Duodenal mucosa (tissue), 2 donors: ENCODE data around the gene FBXO2.

Experiments
- H3K27ac ChIP-seq: one replicate; pipeline ENCODE4 v1.7.0; 2013; ENCODE audit warnings: low read depth, low read length
- H3K27me3 ChIP-seq, 2 donors: one replicate each; pipeline ENCODE4 v1.7.0; 2013; ENCODE audit warnings: low read length in 2 of 2, control low read depth in 1 of 2; ENCODE audit not compliant: insufficient read depth in 2 of 2, control insufficient read depth in 1 of 2
- H3K36me3 ChIP-seq, 2 donors: one replicate each; pipeline ENCODE4 v1.7.0; 2013; ENCODE audit warnings: low read length in 2 of 2, control low read depth in 1 of 2; ENCODE audit not compliant: insufficient read depth in 2 of 2, control insufficient read depth in 1 of 2
- H3K4me1 ChIP-seq, 2 donors: one replicate each; pipeline ENCODE4 v1.7.0; 2013; ENCODE audit warnings: low read length in 2 of 2, control low read depth in 1 of 2; ENCODE audit not compliant: insufficient read depth in 2 of 2, control insufficient read depth in 1 of 2
- H3K4me3 ChIP-seq, 2 donors: one replicate each; pipeline ENCODE4 v1.7.0; 2013; ENCODE audit warnings: low read length in 2 of 2, low read depth in 1 of 2
- H3K9ac ChIP-seq, 2 donors: one replicate each; pipeline ENCODE4 v1.7.0; 2013; ENCODE audit warnings: low read length in 2 of 2, low read depth in 1 of 2
- H3K9me3 ChIP-seq, 2 donors: one replicate each; pipeline ENCODE4 v1.7.0; 2013; ENCODE audit warnings: low read length in 2 of 2, control low read depth in 1 of 2; ENCODE audit not compliant: control insufficient read depth in 1 of 2

The FBXO2 gene

GRCh38 chr1:11693024-11693590, 38.9 kb upstream of the FBXO2 start:
- H3K4me3 ChIP-seq: no peak overlapping the region
- H3K36me3 ChIP-seq: no peaks in the 10 kb centered on the region
- no peaks in the 10 kb centered on the region for H3K4me1 ChIP-seq
- H3K9me3 ChIP-seq: no peaks in the 10 kb centered on the region
- peaks cover 44 to 52% of the 10 kb centered on the region in 2 donors for H3K27me3 ChIP-seq
- H3K27ac ChIP-seq: no peak overlapping the region
- H3K9ac ChIP-seq: no peak overlapping the region

- H3K9ac ChIP-seq: no peak overlapping the region
- H3K9me3 ChIP-seq: no peaks in the 10 kb centered on the region
- no peaks in the 10 kb centered on the region for H3K36me3 ChIP-seq
- H3K27ac ChIP-seq: no peak overlapping the region
- no peaks in the 10 kb centered on the region for H3K4me1 ChIP-seq
- no peak overlapping the region for H3K4me3 ChIP-seq
- peaks cover 44 to 47% of the 10 kb centered on the region in 2 donors for H3K27me3 ChIP-seq
These were observed 37.9 kb upstream of the FBXO2 start for GRCh38 chr1:11691928-11692711.

GRCh38 chr1:11691302-11691914, 37.2 kb upstream of the FBXO2 start, which contains the start of gene DRAXIN:
DRAXIN (plus strand) TSS chr1:11691710; CDS start chr1:11706259, 14,549 bp downstream.
- Histone ChIP-seq H3K36me3 (no peaks in the 10 kb centered on the region), H3K9ac (no peak within 1 kb of the TSS), H3K27ac (no peak within 1 kb of the TSS), H3K27me3 (peaks cover 44 to 47% of the 10 kb centered on the region in 2 donors), H3K4me1 (no peaks in the 10 kb centered on the region), H3K9me3 (no peaks in the 10 kb centered on the region), H3K4me3 (no peak within 1 kb of the TSS)

- H3K36me3 ChIP-seq: no peaks in the 10 kb centered on the region
- H3K4me3 ChIP-seq: no peak overlapping the region
- no peaks in the 10 kb centered on the region for H3K4me1 ChIP-seq
- H3K9me3 ChIP-seq: no peaks in the 10 kb centered on the region
- H3K27me3 ChIP-seq: peaks cover 44 to 47% of the 10 kb centered on the region in 2 donors
- H3K9ac ChIP-seq: no peak overlapping the region
- H3K27ac ChIP-seq: no peak overlapping the region
These were observed 36.4 kb upstream of the FBXO2 start for GRCh38 chr1:11690397-11691301.

- H3K9ac ChIP-seq: no peak overlapping the region
- H3K36me3 ChIP-seq: no peaks in the 10 kb centered on the region
- H3K4me3 ChIP-seq: no peak overlapping the region
- H3K9me3 ChIP-seq: no peaks in the 10 kb centered on the region
- no peaks in the 10 kb centered on the region for H3K4me1 ChIP-seq
- H3K27me3 ChIP-seq: peaks cover 33 to 38% of the 10 kb centered on the region in 2 donors
- H3K27ac ChIP-seq: no peak overlapping the region
These were observed 34.3 kb upstream of the FBXO2 start for GRCh38 chr1:11688506-11688905.

- peaks cover 0 to 11% of the 10 kb centered on the region in 2 donors for H3K4me1 ChIP-seq
- H3K36me3 ChIP-seq: no peaks in the 10 kb centered on the region
- no peak overlapping the region for H3K4me3 ChIP-seq
- no peak overlapping the region for H3K9ac ChIP-seq
- H3K27ac ChIP-seq: no peak overlapping the region
- H3K27me3 ChIP-seq: peaks cover 12 to 24% of the 10 kb centered on the region in 2 donors
- no peaks in the 10 kb centered on the region for H3K9me3 ChIP-seq
These were observed 31.1 kb upstream of the FBXO2 start for GRCh38 chr1:11685210-11685752.

GRCh38 chr1:11684070-11684469, 29.8 kb upstream of the FBXO2 start:
- Histone ChIP-seq H3K9me3 (no peaks in the 10 kb centered on the region), H3K4me1 (peaks cover 0 to 13% of the 10 kb centered on the region in 2 donors), H3K27me3 (peaks cover 6 to 16% of the 10 kb centered on the region in 2 donors), H3K27ac (no peak overlapping the region), H3K9ac (no peak overlapping the region), H3K36me3 (no peaks in the 10 kb centered on the region), H3K4me3 (no peak overlapping the region)

- no peak overlapping the region for H3K27ac ChIP-seq
- H3K36me3 ChIP-seq: no peaks in the 10 kb centered on the region
- H3K9me3 ChIP-seq: no peaks in the 10 kb centered on the region
- no peak overlapping the region for H3K9ac ChIP-seq
- H3K4me3 ChIP-seq: no peak overlapping the region
- H3K4me1 ChIP-seq: peaks cover 0 to 13% of the 10 kb centered on the region in 2 donors
- peaks cover 3 to 16% of the 10 kb centered on the region in 2 donors for H3K27me3 ChIP-seq
These were observed 28.6 kb upstream of the FBXO2 start for GRCh38 chr1:11682799-11683198.

- H3K36me3 ChIP-seq: no peaks in the 10 kb centered on the region
- H3K9ac ChIP-seq: no peak overlapping the region
- H3K9me3 ChIP-seq: no peaks in the 10 kb centered on the region
- no peak overlapping the region for H3K4me3 ChIP-seq
- H3K27me3 ChIP-seq: peaks cover 3 to 16% of the 10 kb centered on the region in 2 donors
- H3K27ac ChIP-seq: no peak overlapping the region
- H3K4me1 ChIP-seq: peaks cover 0 to 13% of the 10 kb centered on the region in 2 donors
These were observed 28.1 kb upstream of the FBXO2 start for GRCh38 chr1:11682287-11682771.
